Measurements from ENCODE around the gene RALGAPA1.
"Not testable (repeated sequence)": the region's sequence is repeated elsewhere in the genome, so short reads cannot be mapped to it uniquely, and the experiment has no call there.

- TF ChIP-seq EZH2phosphoT487 (IDR thresholded peaks at IDR 0.05; ENCODE audit: low read depth, severe bottlenecking, unreplicated experiment); CTCF (IDR thresholded peaks at IDR 0.05; ENCODE audit: poor library complexity): not testable (repeated sequence)
Measured at GRCh38 chr14:35683688-35684087, 125.4 kb downstream of the RALGAPA1 start.

Measured in hepatocyte (in vitro differentiated cells).